Liver (tissue), 3 donors: ENCODE measurements around the gene HDAC3.
A peak's percentile ranks its signal among the peaks of the same experiment; 100 is the strongest.

ENCODE experiments used
- CTCF ChIP-seq: fragments of 150-350 bp; IDR thresholded peaks from 2 replicates; pipeline ENCODE4 v1.5.1; 2017; ENCODE audit warnings: improper control_type of control experiment, low read depth, low read length; ENCODE audit not compliant: missing input control
- GABPA ChIP-seq, 2 donors: IDR thresholded peaks in 1 of 2; conservative IDR thresholded peaks in 1 of 2; 2 replicates each; pipeline ENCODE4 v1.6.1; 2016; ENCODE audit warnings: antibody characterized with exemption in 2 of 2, mild to moderate bottlenecking in 1 of 2, moderate library complexity in 1 of 2
- HNF4A ChIP-seq, 2 donors: conservative IDR thresholded peaks; 2 replicates each; pipeline ENCODE4 v1.6.1; 2016; ENCODE audit warnings: antibody characterized with exemption in 2 of 2, mild to moderate bottlenecking in 2 of 2
- MAX ChIP-seq: IDR thresholded peaks from 2 replicates; pipeline ENCODE4 v1.6.1; 2016; ENCODE audit warnings: antibody characterized with exemption
- REST ChIP-seq: IDR thresholded peaks from 2 replicates; pipeline ENCODE4 v1.6.1; 2016; ENCODE audit warnings: antibody characterized with exemption, mild to moderate bottlenecking
- TAF1 ChIP-seq: conservative IDR thresholded peaks from 2 replicates; pipeline ENCODE4 v1.6.1; 2016; ENCODE audit warnings: antibody characterized with exemption, mild to moderate bottlenecking
- donor health status: healthy.
- donor health status: healthy.

- TF ChIP-seq HNF4A (conservative IDR thresholded peaks at IDR 0.05) (no peak), CTCF (no peak), GABPA (IDR thresholded peaks at IDR 0.05 in 1 of 2, conservative IDR thresholded peaks at IDR 0.05 in 1 of 2) (no peak), REST (peak; percentile 98), TAF1 (no peak), MAX (no peak)
Observed at GRCh38 chr5:141637767-141638419, 1.2 kb upstream of the HDAC3 start.
